HG03064 (cell line): ENCODE data around the gene ZNF554.

Experiments used
- ATAC-seq: cut with Tn5 transposase; IDR thresholded peaks from one replicate; pipeline ENCODE4 v1.9.1; 2021; ENCODE audit warnings: low read depth; ENCODE audit not compliant: unreplicated experiment

The ZNF554 gene

GRCh38 chr19:2819540-2820111 is at the start of gene ZNF554:
ZNF554 (plus strand) TSS chr19:2819868; CDS start chr19:2820072, 204 bp downstream.
- ATAC-seq, result no peak

DNA sequence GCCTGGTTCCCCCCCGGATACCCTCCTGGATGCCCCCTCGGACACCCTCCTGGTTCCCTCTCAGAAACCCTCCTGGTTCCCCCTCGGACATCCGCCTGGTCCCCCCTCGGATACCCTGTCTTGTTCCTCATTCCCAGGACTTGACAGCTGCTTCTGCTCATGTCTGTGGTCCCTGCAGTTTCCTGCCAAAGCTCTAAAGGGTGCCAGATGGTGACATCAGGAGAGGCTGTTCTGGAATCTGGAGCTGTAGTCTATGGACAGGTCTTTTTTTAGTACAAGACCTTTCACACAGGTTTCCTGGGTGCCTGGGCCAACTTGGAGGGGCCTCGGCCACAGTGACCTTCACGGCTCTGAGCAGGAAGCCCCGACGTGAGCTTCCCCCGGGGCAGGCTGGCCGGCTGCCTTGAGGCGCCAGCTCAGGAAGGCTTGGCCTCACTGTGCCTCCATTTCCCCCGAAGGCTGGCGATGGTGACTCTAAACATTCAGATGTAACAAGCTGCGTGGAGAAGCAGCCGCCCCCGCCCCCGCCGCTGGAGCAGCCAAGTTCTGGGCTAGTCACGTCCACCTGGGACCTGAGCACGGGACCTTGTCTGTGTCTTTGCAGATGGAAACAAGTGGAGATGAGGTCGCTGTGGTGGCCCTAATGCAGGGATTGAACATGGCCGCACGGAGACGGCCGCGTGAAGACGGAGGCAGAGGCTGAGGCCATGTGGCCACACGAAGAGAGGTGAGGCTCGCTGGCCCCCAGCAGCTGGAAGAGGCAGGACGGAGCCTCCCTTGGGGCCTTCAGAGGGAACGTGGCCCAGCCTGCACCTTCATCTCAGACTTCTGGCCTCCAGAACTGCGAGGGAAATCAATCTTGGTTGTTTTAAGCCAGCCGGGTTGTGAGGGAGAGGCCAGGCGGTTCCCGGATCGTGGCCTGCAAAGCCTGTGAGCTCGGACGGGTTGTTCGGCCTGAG is 49.3 kb upstream of the ZNF554 start:
- no peak for ATAC-seq

- ATAC-seq, result no peak
Observed at GRCh38 chr19:2771786-2772674, 47.6 kb upstream of the ZNF554 start.

GRCh38 chr19:2774083-2774679 is 45.5 kb upstream of the ZNF554 start:
- no peak for ATAC-seq

DNA sequence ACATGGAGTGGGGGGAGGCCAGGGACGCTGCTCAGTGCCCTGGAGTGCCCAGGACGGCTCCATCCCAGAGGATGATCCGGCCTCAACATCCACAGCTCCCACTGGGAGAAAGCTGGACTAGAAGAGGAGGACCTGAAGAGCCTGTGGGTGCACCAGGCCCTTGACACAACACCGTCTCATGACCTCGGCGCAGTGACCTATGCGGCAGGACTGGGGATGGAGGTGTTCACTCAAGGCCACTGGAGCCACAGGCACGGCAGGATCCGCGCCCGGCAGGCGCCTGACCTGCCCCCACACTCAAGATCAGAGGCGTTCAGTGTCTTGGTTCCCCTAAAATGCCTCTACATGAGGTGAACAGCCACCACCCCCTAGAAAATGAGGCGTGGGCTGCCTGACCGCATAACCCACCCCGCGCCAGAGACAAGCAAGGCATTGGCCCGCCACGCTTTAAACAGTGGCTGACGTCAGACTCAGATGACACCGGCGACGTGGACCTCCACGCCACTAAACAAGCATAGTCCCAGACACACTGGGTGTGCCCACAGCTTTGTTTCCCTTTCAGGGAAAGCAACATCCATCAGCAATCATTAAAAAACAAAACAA is 44.6 kb upstream of the ZNF554 start:
- no peak for ATAC-seq

DNA sequence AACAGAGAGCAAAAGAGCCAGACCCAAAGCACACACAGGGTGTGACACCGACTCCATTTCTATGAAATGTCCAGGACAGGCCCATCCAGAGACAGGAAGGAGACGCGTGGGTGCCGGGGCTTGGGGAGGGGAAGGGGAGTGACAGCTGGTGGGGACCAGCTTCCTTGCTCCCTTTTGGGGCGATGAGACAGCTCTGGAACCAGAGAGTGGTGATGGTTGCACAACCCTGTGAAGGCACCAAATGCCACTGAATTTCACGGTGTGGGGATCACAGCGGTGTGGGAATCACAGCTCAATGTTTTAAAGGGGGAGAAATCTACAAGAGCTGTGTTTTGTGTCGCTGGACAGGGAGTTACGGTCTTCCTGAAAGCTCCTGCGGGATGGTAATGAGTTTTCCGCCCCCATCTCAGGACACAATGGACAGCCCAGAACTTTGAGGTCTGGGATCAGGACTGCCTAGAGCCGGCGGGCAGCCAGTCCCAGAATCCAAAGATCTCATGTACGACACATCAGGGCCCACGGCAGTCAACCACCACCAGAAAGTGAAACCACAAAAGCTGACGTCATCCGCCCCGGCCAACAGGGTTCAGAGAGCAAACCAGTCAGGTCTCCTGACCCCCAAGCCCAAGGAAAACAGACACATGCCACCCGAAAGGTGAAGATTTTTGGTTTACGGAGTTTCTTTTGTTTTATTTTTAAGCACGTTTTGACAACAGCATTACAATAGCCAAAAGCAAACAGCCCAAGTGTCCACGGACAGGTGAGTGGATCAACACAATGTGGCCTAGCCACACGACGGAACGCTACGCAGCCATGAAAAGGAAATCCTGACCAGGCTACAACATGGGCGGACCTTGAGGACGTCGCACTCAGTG is 43.9 kb upstream of the ZNF554 start:
- no peak for ATAC-seq

DNA sequence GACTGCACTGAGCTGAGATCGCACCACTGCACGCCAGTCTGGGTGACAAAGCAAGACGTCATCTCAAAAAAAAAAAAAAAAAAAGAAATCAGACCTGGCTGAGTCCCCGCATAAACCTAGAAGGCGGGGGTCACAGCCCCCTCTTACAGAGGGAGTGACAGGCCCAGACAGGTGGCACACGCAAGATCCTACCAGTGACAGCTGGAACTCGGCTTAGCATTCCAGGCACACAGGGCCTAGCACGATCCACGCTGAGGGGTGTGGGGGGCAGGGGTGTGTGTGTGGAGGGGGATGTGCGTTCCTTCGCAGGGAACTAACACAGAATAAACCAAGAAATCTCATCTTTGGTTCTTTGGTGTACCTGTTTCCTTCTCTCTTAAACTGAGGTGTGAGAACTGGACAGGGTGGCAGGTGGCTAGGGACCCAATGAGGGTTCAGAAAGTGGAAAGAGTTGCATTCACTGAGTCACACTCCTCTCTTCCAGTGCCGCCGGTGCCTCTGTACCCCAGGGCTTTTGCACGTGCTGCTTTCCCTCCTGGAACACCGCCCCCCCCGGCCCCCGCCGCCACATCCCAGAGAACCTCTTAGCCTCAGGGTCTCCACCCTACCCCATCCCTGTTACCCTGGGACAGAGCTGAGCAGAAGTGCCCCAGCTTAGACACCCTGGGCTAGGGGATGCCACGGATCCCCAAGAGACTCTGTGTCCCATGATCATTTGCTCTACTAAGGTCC is 41.5 kb upstream of the ZNF554 start:
- ATAC-seq, result no peak

DNA sequence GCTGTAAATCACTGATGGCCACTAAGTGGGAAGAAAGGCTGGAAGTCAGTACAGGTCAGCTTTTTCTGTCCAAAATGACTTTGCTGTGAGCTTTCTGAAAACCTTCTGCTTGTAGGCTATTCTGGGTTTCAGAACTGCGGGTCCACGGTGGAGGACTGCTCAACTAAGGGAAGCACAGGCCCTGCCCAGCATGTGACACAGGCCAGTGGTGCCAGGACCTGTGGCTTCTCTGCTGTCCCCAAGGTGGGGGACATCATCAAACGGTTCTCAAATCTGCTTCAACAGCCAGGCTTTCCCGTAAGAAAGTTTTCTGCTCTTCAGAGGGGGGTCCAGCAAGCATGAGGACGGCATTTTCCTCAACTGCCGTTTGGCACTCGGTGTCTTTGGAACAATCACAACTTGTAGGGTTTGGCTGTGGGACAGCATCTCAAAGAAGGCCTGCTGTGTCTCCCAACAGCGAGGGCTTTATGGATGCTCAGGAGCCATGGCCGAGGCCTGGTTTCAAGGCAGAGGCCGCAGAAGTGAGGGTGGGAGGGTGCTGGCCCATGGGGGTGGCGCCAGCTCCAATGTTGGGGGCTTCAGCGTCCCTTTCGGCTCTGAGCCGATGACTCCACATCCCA is 40.4 kb upstream of the ZNF554 start:
- no peak for ATAC-seq

GRCh38 chr19:2780284-2780683 is 39.4 kb upstream of the ZNF554 start:
- no peak for ATAC-seq

DNA sequence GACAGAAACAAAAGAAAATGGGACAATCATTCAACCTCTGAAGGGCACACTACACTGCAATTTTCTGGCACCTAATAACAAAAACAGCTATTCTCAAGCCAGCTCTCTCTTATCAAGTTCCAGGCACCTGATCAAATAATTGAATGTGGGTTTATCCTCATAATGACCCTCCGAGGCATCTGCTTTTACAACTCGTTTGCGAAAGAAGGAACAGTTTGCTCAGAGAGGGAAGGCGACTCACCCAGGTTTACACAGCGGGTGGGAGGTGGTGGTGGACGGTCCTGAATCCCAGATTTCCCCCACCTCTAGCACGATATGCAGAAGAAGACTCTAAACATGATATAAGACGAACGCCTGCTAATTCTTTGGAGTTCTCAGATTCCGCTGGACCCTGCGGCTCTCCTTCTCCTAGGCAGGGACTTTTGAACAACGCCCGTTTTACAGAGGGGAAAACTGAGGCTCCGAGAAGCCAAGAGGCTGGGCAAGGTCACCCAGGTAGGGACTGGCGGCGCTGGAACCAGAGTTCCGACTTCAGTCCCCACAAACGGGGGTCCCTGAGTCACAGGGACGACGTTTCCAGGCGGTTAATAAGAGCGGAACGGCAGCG is 37.2 kb upstream of the ZNF554 start:
- no peak for ATAC-seq

DNA sequence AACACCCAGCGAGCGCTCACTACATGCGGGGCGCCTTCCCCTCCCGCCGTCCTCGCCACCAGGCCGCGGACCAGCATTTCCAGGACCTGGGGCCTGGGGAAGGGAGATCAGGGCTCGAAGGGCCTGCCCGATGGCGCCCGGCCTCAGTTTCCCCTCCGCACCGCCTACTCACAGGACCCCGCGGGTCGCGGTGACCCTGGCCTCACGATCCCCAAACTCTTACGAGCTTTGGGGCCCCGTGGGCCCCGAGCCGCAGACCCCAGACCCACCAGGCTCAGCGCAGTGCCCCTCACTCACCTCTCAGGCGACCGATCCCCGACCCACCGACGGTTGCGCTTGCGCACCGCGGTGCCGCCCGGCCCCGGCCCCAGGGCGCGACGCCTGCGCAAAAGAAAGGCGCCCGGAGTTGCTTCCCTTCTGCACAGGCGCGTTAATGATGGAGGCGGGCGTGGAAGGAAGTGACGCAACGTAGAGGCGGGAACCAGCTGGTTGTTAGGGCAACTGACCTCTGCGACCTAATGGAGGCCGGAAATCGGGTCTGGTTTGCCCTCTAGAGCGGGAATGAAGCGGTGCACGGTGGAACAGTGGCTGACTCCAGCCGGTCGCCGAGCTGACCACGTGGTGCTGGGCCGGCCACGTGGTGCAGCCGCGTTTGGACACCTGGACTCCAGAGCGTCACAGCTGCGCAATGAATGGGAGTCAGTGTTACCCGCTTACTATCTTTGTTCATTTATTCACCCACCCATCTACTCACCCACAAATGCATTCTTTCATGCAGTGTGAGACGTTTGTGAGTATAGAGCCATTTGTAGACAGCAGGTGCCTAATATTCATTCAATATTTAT is 36.5 kb upstream of the ZNF554 start, which contains the start of gene SGTA:
Gene SGTA (minus strand): TSS at position 338 of the 845 bp plus-strand sequence. CDS start 14,205 bp downstream, outside the sequence.
- ATAC-seq, result peak; percentile 72

GRCh38 chr19:2783781-2784145 is 35.9 kb upstream of the ZNF554 start:
- ATAC-seq, result no peak

GRCh38 chr19:2785244-2785997 is 34.2 kb upstream of the ZNF554 start, which contains the start of gene THOP1:
THOP1 (plus strand) TSS chr19:2785503; CDS start chr19:2785663, 160 bp downstream.
- peak; percentile 44 for ATAC-seq

DNA sequence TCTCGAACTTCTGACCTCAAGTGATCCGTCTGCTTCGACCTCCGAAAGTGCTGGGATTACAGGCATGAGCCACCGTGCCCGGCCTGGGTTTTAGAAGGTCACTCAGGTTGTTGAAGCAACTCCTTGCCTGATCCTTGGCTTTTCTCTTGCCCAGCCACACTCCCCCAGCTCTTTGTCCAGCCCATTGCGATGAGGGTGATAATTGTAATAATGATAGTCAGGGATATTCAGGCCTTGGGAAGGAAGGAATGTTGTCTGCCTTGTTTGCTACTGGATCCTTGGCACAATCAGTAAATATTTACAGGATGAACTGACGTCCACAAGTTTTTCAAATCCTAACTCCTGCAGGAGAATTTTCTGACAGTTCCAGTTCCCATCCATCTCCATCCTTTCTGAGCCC is 32.6 kb upstream of the ZNF554 start:
- ATAC-seq, result no peak

DNA sequence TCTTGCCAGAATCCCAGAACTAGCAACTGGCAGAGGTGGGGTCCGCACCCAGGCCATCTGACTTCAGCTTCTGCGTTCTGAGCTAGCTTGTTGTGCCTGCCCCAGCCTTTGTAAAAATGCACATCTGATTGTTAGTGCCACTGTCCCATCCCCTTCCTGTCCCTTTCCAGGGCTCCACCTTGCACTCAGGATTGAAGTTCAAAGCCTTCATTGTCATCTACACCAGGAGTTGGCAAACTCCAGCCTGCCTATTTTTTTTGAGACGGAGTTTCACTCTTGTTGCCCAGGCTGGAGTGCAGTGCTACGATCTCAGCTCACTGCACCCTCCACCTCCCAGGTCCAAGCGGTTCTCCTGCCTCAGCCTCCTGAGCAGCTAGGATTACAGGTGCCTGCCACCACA is 31.4 kb upstream of the ZNF554 start:
- ATAC-seq, result no peak

GRCh38 chr19:2790194-2790556 is 29.5 kb upstream of the ZNF554 start:
- no peak for ATAC-seq
